Measurements from ENCODE around the gene MCFD2.

DNA sequence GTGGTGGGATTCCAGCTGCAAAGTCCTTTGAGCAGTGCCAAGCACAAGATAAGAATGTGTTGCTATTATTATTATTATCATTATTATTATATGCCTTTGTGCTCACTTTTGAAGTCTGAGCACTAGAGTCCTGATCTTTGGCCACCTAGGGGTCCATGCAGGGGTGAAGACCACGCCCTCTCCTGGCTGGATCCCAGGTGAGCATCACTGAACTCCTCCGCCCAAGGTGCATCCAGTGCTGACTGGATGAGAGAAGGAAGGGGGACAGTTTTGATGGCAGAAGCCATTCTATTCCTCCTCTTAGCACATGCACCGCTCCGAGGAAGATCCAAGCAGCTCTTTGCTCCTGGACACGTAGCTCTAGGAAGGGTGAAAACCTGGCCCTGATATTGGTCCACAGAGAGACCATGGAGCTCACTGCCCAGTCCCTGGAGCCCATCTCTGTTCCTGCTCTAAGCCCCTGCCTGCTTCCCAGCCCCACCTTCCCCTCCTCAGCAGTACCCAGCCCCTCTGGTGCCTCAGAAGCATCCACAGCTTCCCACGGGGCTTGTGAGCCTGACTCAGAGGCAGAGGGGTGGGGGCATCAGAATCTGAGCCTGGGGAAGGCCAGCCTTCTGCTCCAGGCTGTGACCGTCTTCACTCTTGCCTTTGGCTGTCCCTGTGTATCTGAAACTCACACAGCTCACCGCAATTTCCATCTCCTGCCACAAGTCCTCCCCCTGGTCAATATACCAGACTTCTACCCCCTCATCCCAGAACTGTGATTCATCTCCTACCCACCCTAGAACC, 45.4 kb downstream of the MCFD2 start:
- TF ChIP-seq EZH2 (IDR thresholded peaks at IDR 0.05) (no peak), POLR2AphosphoS5 (IDR thresholded peaks at IDR 0.05; ENCODE audit: borderline replicate concordance, low read depth, low read length) (no peak), FOXP2 (optimal IDR thresholded peaks at IDR 0.05; ENCODE audit: control extremely low read depth, extremely low read length, insufficient read depth) (no peak)
